Fibroblast of pulmonary artery (primary cell): ENCODE measurements around the gene FRAS1.
A peak's percentile ranks its signal among the peaks of the same experiment; 100 is the strongest.

Experiments
- DNase-seq: peaks from one replicate; pipeline ENCODE4 v3.0.0-alpha.2; 2010; ENCODE audit warnings: low read depth
- H3K4me3 ChIP-seq: replicated peaks from 2 replicates; pipeline ENCODE4 v1.5.1; 2011; ENCODE audit warnings: low read depth, mild to moderate bottlenecking, control low read depth, low read length, moderate library complexity
- CTCF ChIP-seq: IDR thresholded peaks from 2 replicates; pipeline ENCODE4 v1.5.1; 2011; ENCODE audit warnings: mild to moderate bottlenecking, control low read depth, low read length, inconsistent platforms; ENCODE audit errors: missing control alignments

FRAS1 gene

GRCh38 chr4:78477276-78477675 lies 420.2 kb downstream of the FRAS1 start:
- H3K4me3 ChIP-seq, result no peak overlapping the region
- no peak for TF ChIP-seq CTCF
- peak; percentile 32 for DNase-seq

- TF ChIP-seq CTCF, result no peak
These were observed 421.4 kb downstream of the FRAS1 start for GRCh38 chr4:78478523-78478922.

GRCh38 chr4:78480286-78480685 lies 423.2 kb downstream of the FRAS1 start:
- DNase-seq, result no peak
- H3K4me3 ChIP-seq, result no peak overlapping the region
- TF ChIP-seq CTCF, result no peak

More at GRCh38 chr4:78478523-78478922, 421.4 kb downstream of the FRAS1 start:
- no peak overlapping the region for H3K4me3 ChIP-seq
- DNase-seq, result no peak

- no peak for TF ChIP-seq CTCF
- DNase-seq, result peak; percentile 71
These were observed 424.1 kb downstream of the FRAS1 start for GRCh38 chr4:78481180-78481579.

GRCh38 chr4:78482281-78482680 lies 425.2 kb downstream of the FRAS1 start:
- TF ChIP-seq CTCF, result no peak
- no peak for DNase-seq
- H3K4me3 ChIP-seq, result no peak overlapping the region

More at GRCh38 chr4:78481180-78481579, 424.1 kb downstream of the FRAS1 start:
- H3K4me3 ChIP-seq, result no peak overlapping the region

- TF ChIP-seq CTCF, result no peak
These were observed 426.7 kb downstream of the FRAS1 start for GRCh38 chr4:78483811-78484210.

GRCh38 chr4:78484574-78484973 lies 427.5 kb downstream of the FRAS1 start:
- H3K4me3 ChIP-seq, result no peak overlapping the region
- TF ChIP-seq CTCF, result no peak
- DNase-seq, result no peak

More at GRCh38 chr4:78483811-78484210, 426.7 kb downstream of the FRAS1 start:
- no peak overlapping the region for H3K4me3 ChIP-seq
- DNase-seq, result no peak
